HL-60/S4 (cell line): ENCODE results near the gene CLDN5.

Experiments
- in situ Hi-C: fragments of 300-500 bp; cut with MboI; formaldehyde crosslinking; loops from 2 replicates; pipeline ENCODE4 v1.14.3; 2022; ENCODE audit warnings: low sequenced_read_pairs

Gene CLDN5

DNA sequence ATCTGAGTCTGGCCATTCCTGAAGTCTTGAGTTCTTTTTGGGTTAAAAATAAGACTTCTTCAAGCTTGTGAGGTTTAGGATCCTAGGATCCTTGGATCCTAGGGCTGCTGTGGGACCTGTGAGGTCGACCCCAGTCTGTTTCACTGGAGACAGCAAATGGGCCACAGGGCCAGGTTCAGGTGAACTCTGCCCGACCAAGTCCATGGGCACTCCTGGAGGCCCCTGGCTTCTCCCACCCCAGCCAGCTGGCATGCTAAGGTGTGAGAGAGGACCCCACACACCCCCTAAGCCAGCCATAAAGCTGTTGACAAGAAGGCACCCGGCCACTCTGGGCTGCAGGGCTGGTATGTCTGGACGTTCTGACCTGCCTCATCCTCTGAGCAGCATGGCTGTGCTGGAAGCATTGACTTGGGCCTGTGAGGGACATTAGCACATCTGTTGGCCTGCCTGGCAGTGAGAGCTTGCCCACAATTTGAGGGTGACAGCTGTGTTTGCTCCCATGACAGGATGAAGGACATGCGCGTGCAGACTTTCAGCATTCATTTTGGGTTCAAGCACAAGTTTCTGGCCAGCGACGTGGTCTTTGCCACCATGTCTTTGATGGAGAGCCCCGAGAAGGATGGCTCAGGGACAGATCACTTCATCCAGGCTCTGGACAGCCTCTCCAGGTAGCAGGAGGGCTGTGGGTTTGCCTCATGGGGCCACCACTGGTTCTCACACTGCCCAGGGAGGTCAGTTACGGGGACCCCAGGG, 16.0 kb downstream of the CLDN5 start:
- in situ Hi-C loops = loop anchor here (10.0 kb wide), 1 partner anchor 117 kb away; no protein-coding TSS in a partner anchor

DNA sequence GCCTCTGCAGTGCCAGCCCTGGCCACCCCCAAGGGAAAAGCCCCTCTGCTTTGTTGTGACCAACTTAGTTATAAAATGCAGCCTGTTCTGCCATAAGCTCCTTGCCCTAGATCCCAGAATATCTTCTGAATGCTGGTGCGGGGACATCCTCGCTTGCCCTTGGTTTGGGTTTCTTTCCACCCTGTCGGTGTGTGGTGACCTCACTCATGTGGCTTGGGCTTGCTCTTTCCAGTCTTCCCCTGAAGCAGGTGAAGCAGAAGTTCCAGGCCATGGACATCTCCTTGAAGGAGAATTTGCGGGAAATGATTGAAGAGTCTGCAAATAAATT, 16.7 kb downstream of the CLDN5 start:
- in situ Hi-C loops = loop anchor here (10.0 kb wide), 1 partner anchor 117 kb away; no protein-coding TSS in a partner anchor

DNA sequence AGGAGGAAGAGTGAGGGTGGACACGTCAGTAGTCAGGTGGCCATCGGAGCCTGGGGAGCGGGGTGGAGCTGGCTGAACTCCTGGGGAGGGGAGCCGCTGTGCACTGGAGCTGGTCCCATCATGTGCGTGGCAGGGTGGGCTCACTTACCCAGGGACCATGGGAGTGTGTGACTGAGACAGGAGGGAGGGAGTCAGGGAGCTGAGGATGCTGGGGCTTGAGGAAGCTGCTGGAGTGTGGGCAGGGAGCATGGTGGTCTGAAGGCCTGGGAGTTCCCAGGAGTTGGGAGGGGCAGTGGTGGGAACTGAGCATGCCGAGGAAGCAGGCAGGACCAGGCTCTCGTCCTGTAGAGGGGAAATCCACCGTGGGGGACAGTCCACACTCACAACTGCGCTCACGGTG, 18.0 kb downstream of the CLDN5 start:
- in situ Hi-C loops = loop anchor here (10.0 kb wide), 1 partner anchor 119 kb away; no protein-coding TSS in a partner anchor

DNA sequence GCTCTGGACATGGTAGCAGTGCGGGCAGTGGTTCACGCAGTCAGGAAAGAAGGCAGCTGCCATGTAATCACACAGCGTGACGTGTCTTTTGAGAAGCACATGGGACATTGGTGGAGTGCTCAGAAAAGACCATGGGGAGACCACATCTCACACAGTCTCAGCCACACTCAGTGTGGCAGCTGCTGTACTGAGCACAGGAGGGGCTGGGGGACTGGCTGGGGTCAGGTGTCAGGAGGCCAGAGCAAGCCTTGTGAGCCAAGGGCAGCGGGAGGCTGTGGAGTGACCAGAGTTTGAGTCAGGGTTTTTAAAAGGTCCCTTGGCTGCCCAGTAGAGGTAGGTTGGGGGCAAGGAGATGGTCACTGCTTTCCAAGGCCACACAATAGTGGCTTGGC, 18.5 kb downstream of the CLDN5 start:
- in situ Hi-C loops = loop anchor here (10.0 kb wide), 1 partner anchor 119 kb away; no protein-coding TSS in a partner anchor

DNA sequence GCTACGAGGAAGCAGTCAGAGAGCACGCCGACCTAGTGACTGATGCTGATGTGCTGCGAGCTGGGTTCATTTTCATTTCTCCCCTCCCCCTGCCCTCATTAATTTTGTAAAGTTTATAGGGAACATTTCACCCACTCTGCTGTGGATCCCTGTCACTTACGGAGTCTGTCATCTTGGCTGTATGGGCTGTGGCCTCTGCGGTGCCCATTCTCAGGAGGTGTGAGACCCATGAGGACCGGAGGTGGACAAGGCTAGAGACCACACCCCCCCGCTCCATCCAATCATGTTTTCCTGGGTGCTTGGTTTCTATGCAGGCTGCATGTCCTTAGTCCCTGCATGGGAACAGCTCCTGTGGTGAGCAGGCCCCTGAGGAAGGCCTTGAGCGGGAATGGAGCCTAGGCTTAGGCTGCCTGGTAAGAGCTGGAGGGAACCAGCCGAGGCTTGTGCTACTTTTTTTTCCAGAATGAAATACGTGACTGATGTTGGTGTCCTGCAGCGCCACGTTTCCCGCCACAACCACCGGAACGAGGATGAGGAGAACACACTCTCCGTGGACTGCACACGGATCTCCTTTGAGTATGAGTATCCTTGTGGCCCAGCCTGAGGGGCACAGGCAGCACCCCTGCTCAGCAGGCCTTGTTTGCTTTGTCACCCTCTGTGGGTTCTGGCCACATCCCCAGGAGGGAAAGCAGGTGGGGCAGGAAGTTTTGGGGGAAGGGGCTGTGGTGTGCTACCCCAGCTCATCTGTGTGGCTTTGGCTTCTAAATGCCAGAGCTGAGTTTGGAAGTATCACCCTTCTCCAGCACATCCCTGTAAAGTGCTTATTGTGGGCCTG, 19.1 kb downstream of the CLDN5 start:
- in situ Hi-C loops = loop anchor here (10.0 kb wide), 1 partner anchor 120 kb away; no protein-coding TSS in a partner anchor

DNA sequence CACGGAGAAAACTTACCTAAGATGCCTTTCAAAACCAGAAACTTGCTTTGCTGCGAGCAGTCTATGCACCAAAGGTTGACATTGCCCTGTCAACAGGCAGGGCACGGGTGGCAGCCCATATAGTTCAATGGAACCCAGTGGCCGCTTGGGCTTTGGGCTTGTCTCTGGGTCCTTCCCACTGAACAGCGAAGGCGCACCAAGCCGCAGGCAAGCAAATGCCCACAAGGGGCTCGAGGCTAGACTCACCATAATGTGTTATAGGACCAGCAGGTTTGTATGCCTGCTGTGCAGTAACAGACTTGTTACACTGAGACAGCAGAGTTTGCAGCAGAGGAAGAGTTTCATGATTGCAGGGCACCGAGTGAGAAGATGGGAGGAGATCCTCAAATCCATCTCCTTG, 20.3 kb downstream of the CLDN5 start:
- in situ Hi-C loops = loop anchor here (10.0 kb wide), 1 partner anchor 121 kb away; no protein-coding TSS in a partner anchor

DNA sequence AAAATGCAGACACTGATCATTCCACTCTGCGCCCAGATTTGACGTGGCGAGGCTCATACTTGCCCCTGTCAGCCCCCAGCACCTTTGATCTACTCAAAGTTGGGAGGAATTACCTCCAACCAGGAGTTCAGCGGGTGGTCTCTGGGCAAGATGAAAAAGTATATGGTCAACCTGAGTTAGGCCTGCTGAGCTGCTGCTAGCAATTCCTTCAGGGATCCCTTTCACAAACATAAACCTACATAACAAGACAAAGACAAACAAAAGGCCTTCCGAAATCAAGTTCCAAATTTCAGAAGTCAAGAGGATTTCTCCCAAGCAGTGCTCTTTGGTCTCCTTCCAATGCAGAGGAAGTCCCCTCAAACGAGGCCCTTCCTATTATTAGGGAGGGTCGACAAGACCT, 20.8 kb downstream of the CLDN5 start:
- in situ Hi-C loops = loop anchor here (10.0 kb wide), 1 partner anchor 121 kb away; no protein-coding TSS in a partner anchor

DNA sequence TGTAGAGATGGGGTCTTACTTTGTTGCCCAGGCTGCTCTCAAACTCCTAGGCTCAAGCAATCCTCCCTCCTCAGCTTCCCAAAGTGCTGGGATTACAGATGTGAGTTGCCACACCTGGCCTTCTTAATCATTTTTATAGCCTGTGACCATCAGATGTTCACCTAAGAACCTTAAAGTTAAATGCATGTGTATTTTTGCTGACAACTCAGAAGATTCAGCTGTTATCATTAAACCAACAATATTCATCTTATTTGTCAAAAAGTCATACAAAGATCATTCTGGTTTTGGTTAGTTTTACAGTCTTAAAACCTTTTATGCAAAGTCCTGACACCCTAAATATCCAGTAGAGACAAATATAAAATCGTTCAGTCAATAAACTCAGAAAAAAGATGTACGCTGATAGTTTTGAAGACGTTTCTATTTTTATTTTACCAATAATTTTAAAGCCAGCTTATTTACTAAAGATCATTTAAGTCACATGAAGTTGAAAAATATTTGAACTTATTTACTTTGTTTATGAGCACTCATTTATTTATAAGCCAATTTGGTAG, 22.2 kb downstream of the CLDN5 start:
- in situ Hi-C loops = loop anchor here (10.0 kb wide), 1 partner anchor 123 kb away; no protein-coding TSS in a partner anchor

DNA sequence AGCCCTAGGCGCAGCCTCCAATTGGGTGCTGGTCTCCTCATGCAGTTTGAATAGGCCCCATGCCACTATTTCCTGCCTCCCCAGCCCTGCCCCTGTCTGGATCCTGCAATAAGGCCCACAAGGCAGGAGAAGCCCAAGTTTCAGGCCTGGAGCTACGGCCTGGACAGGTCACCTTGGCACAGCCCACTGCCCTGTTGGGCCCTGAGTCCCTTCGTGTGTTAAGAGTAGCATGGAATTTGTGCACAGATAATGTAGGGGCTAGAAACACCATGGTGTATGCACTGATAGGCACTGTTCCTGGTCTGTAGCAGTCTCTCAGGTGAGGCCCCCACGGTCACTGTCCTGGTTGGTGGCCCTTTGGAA, 24.3 kb downstream of the CLDN5 start:
- in situ Hi-C loops = loop anchor here (10.0 kb wide), 1 partner anchor 125 kb away; no protein-coding TSS in a partner anchor

DNA sequence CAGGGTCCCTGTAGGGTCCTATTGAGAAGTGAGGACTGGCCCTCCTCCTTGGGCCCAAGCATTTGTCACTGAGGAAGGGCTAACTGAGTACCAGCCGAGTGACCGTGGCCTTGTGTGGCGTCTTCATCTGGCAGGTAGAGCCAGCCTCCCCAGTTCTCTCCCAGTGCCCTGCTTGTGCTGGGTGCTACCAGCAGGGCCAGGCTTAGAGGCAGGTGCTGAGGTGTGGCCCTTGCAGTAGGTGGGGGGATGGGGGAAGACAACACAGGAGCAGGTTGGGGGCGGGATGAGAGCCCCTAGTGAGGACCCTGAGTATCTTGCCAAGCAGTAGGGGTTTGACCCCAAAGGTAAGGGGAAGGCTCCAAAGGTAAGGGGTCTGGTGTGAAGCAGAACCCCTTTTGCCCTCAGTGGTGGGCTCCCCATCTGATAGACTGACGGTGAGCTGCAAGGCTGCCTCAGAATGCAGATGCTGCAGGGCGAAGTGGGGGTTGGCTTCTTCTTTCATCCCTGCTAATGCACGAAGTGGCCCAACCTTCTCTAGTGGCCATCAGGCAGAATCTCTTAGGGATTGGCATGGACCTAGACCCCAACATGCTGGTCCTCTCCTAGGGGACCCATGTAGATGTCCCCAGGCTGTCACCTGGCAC, 24.9 kb downstream of the CLDN5 start:
- in situ Hi-C loops = no loop called here

DNA sequence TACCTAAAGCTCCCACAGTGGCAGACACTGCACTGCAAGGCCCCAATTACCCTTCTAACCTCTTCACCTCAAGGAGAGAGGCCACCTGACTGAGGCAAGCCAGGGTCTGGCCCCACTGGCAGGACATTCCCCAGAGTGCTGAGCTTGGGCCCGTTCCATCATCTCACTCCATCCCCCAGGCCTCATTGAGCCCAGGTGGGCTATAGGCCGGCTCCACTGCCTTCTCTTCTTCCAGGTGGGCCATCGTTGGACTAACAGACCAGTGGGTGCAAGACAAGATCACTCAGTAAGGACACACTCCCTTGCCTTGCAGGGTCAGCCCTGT, 25.4 kb downstream of the CLDN5 start:
- in situ Hi-C loops = no loop called here

DNA sequence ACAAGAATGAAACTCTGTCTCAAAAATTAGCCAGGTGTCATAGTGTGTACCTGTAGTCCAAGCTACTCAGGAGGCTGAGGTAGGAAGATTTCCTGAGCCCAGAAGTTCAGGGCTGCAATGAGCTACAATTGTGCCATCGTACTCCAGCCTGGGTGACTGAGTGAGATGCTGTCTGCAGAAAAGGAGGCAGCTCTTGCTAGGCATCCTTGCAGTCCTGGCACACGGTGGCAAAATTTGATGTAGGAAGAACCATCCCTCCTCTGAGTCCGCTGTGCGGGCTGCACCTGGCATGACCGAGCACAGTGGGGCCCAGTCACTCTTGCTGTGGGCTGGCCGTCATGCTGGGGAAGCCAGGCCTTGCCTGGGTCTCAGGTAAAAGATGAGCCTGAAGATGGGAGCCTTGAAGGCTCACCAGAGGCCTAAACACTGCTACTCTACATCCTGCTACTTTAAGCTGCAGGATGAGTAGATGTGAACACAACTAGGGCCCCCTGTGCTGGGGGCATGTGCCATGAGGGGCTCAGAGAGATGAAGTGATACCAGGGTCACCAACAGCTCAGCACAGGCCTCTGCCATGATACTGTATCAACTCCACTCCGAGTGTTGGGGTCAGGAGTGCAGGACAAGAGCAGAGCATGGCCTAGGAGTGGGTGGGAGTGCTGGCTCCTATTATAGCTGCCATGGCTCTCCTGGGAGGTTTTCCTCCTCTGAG, 25.9 kb downstream of the CLDN5 start:
- in situ Hi-C loops = no loop called here

DNA sequence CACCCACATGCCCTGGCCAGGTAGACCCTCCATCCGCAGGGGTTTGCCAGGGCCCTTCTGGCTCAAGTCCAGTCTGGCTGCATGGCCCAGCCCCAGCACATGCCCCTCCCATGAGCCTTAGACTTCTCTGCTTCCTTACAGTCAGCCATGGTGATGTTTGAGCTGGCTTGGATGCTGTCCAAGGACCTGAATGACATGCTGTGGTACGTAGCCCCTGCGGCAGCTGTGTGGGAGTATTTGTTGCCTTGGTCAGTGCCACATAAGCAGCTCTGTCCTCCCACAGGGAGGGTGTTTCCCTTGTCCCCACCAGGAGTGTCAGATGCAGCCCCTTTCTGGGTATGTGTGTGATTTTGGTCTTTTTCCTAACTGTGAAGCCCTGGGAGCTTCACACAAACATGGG, 27.0 kb downstream of the CLDN5 start:
- in situ Hi-C loops = no loop called here

DNA sequence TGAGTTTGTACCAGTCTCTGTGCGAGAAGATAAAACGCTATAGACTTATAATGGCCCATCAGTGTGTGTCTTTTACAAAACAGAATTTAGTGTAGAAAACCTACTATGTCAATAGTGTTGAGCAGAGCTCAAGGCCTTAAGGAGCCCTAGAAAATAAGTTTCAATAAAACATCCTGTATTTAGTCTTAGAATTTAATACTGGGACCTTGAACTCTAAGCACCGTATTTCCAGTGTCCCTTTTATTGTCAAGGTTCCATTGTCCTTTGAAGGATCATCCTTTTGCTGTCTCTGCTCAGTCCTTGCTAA, 27.9 kb downstream of the CLDN5 start:
- in situ Hi-C loops = no loop called here

DNA sequence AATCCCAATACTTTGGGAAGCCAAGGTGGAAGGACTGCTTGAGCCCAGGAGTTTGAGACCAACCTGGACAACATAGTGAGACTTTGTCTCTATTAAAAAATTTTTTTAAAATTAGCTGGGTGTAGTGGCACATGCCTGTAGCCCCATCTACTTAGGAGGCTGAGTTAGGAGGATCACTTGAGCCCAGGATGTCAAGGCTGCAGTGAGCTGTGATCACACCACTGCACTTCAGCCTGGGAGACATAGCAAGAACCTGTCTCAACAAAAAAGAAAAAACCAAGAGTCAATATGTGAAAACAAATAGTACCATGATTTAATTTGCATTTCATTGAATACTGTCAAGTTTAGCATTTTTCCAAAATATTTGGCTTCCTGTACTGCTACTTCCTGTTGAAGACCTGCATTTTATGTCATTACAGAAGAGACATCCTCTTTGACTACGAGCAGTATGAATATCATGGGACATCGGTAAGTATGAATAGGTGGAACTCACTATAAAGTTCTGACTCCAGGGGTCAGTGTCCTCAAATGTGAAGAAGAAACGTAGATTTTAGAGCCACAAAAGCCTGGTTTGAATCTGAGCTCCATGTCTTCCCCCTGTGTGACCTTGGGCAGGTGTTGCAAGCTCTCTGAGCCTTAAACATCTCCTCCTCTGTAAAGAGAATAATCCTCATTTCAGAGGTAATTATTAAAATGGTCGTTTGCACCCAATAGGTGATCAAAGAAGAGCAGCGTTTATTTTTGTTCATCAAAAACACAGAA, 28.5 kb downstream of the CLDN5 start:
- in situ Hi-C loops = no loop called here

DNA sequence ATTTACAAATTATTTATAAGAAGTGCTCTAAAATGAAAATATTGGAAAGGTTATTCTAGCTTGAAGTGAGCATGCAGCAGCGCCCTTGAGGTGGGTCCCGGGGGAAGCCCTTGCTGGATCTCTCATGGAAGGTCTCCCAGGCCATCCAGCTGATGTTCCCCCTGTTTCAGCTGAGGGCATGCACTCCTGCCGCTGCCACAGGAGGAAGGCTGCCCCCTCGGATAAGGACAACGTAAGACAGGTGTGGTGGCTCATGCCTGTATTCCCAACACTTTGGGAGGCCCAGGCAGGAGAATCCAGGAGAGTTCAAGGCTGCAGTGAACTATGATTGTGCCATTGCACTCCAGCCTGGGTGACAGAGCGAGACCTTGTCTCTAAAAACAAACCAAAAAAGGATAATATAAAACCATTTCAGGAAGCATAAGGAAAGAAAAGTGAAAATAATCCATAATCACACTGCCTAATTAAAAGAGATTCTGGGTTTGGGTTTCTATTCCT, 29.5 kb downstream of the CLDN5 start:
- in situ Hi-C loops = no loop called here

DNA sequence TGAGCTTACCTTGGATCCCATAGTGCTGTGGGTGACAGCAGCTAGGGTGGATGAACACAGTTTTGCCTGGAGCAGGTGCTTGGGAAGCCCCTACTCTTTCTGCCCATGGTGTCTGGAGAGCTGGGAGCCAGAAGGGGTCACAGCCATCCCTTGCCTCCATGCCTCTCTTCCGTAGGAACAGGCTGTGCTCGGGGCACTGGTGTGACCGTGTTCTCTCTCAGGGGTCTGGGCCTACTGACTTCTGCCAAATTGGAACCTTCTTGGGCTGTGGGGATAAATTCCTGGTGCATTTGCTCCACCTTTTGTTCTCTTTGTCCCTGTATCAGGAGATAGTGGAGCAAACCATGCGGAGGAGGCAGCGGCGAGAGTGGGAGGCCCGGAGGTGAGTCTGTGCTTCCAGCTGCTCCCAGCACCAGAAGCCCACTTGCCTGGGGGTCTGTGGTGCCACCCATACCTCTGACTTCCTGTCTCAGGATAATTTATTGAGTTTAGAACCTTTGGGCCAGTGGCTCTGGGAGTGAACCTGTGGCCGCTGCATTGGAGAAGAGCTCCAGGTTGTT, 30.1 kb downstream of the CLDN5 start:
- in situ Hi-C loops = no loop called here

DNA sequence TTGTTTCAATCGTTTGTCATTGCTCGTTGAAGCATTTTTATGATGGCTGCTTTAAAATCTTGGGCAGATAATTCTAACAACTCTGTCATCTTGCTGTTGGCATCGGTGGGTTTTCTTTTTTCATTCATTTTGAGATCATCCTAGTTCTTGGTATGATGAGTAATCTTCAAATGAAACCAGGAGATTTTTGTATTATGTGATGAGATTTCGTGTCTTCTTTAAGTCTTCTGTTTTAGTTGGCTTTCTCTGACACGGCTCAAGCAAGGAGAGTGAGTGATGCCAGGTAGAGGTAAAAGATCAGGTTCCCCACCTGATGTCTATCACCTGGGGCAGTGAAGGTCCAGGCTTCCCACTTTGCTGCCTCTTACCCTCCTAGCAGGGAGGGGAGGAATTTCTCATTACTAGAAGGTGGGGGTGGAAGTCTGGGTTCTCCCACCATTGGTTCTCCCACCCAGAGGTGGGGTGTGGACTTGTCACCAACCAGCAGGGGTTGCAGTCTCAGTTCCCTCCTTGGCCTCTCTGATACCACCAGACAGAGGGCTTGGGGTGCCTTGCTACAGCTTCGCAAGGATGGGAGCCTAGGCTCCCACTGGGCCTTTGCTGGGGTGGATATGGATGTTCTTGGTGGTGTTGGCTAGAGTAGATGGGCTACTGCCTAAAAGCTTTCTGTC, 31.6 kb downstream of the CLDN5 start:
- in situ Hi-C loops = no loop called here

DNA sequence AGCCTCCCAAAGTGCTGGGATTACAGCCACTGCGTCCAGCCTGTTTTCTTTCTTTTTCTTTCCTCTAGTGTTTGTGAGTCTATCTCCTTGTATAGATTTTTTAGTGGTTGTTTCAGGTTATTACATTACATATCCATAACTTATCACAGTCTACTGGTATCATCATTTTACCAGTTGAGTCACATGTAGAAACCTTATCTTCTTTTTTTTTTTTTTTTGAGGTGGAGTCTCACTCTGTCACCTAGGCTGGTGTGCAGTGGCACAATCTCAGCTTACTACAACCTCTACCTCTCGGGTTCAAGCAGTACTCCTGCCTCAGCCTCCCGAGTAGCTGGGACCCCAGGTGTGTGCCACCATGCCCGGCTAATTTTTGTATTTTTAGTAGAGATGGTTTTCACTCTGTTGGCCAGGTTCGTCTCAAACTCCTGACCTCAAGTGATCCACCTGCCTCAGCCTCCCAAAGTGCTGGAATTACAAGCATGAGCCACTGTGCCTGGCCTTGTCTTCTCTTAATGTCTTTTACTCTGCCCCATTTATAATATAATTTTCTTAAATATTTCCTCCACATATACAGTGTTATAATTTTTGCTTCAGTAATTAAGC, 33.5 kb downstream of the CLDN5 start:
- in situ Hi-C loops = no loop called here
